Measurements from ENCODE around the gene VPS41.

GRCh38 chr7:38950309-38950708 is 41.3 kb upstream of the VPS41 start:
- TF ChIP-seq POLR2A (IDR thresholded peaks at IDR 0.05; ENCODE audit: low read depth, low read length) (no peak), POLR2AphosphoS5 (IDR thresholded peaks at IDR 0.05; ENCODE audit: low read depth, low read length) (no peak), TAF1 (IDR thresholded peaks at IDR 0.05; ENCODE audit: borderline replicate concordance, low read depth, low read length) (no peak)

Measured in GM12892 (cell line).